GM11168 (cell line): ENCODE measurements around the gene SLC22A15.
"Not testable (repeated sequence)": the region's sequence is repeated elsewhere in the genome, so short reads cannot be mapped to it uniquely, and the experiment has no call there.

ENCODE experiments used
- in situ Hi-C: fragments of 300-500 bp; cut with MboI; formaldehyde crosslinking; loops from one replicate; pipeline ENCODE4 v1.12.0; 2022; ENCODE audit warnings: low sequenced_read_pairs; ENCODE audit not compliant: unreplicated experiment

Gene SLC22A15

GRCh38 chr1:115980998-115981993, 5.0 kb downstream of the SLC22A15 start:
- in situ Hi-C loops = loop anchor here (10.0 kb wide), 1 partner anchor 176 kb away; no protein-coding TSS in a partner anchor

- in situ Hi-C loops = loop anchor here (10.0 kb wide), 1 partner anchor 178 kb away; no protein-coding TSS in a partner anchor
These were observed 6.1 kb downstream of the SLC22A15 start for GRCh38 chr1:115982400-115982799.

DNA sequence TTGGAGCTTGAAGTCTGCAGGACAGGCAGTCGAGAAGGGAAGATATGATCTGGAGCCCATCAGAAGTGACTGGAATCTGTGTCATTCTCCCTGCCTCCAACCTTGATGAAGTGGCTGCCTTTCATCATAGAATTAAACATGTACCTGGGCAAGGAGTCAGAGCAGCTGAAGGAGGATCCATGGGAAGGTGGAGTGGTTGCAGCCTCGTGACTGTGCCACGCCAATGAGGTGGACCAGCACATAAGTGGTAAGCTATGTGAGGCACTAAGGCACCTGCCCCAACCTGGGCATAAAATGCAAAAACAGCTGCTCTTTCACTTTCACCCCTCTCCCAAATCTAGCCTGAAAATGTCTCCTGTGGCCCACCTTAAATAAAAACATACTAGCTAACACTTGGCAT, 7.3 kb downstream of the SLC22A15 start:
- in situ Hi-C loops = loop anchor here (10.0 kb wide), 1 partner anchor 179 kb away; no protein-coding TSS in a partner anchor

- in situ Hi-C loops = loop anchor here (10.0 kb wide), 1 partner anchor 183 kb away; no protein-coding TSS in a partner anchor
These were observed 11.3 kb downstream of the SLC22A15 start for GRCh38 chr1:115987623-115988022.

- in situ Hi-C loops = loop anchor here (10.0 kb wide), 1 partner anchor 184 kb away; no protein-coding TSS in a partner anchor
These were observed 12.6 kb downstream of the SLC22A15 start for GRCh38 chr1:115988953-115989352.

DNA sequence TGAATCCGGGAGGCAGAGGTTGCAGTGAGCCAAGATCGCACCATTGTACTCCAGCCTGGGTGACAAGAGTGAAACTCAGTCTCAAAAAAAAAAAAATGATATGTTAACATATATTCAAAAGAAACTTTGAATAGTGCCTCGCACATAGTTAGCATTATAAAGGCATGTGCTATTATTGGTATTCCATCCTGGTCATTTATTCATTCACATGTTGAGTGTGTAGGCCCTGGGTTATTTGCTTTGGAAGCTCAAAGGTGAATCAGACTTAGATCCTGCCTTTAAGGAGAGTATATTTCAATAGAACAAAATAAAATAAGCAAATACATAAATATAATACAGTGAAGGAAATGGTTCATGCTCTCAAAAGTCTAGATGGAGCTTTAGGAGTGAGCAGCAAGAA, 13.4 kb downstream of the SLC22A15 start:
- in situ Hi-C loops = loop anchor here (10.0 kb wide), 1 partner anchor 185 kb away; no protein-coding TSS in a partner anchor

- in situ Hi-C loops = no loop called here
These were observed 15.6 kb downstream of the SLC22A15 start for GRCh38 chr1:115991909-115992308.

DNA sequence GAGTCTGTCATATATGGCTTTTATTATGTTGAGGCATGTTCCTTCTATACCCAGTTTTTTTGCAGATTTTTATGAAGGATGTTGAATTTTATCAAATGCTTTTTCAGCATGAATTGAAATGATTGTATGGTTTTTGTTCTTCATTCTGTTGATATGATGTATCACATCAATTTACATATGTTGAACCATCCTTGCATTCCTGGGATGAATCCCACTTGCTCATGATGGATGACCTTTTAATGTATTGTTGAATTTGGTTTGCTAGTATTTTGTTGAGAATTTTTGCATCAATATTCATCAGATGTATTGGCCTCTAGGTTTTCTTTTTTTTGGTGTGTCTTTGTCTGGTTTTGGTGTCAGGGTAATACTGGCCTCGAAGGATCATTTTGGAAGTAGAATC, 21.6 kb downstream of the SLC22A15 start:
- in situ Hi-C loops = not testable (repeated sequence)

GRCh38 chr1:116001739-116002487, 25.6 kb downstream of the SLC22A15 start:
- in situ Hi-C loops = no loop called here

GRCh38 chr1:116002781-116003420, 26.6 kb downstream of the SLC22A15 start:
- in situ Hi-C loops = no loop called here

GRCh38 chr1:116003823-116004222, 27.5 kb downstream of the SLC22A15 start:
- in situ Hi-C loops = no loop called here

- in situ Hi-C loops = no loop called here
These were observed 30.2 kb downstream of the SLC22A15 start for GRCh38 chr1:116006486-116006964.

GRCh38 chr1:116008656-116009390, 32.5 kb downstream of the SLC22A15 start:
- in situ Hi-C loops = no loop called here

DNA sequence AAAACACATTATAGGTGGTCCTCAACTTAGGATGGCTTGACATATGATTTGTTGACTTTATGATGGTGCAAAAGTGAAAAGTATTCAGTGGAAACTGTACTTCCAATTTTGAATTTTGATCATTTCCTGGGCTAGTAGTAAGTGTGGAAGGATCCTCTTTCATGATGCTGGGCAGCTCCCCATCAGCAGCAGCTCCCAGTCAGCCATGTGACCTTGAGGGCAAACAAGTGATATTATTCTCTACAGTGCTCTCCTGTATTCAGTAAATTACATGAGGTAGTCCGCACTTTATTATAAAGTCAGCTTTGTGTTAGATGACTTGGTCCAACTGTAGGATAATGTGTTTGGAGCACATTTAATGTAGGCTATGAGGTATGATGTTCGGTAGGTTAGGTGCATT, 36.4 kb downstream of the SLC22A15 start:
- in situ Hi-C loops = no loop called here

- in situ Hi-C loops = no loop called here
These were observed 39.4 kb downstream of the SLC22A15 start for GRCh38 chr1:116015679-116016078.

DNA sequence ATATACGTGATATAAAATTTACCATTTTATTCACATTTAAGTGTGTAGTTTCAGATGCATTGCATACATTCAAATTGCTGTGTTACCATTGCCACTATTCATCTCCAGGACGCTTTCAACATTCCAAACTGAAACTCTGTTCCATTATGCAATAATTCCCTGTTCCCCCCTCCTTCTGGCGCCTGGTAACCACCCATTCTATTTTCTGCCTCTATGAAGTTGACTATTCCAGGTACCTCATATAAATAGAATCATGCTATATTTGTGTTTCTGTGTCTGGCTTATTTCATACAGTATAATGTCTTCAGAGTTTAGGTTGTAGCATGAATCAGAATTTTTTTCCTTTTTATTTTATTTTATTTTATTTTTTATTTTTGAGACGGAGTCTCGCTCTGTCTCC, 41.7 kb downstream of the SLC22A15 start:
- in situ Hi-C loops = no loop called here

DNA sequence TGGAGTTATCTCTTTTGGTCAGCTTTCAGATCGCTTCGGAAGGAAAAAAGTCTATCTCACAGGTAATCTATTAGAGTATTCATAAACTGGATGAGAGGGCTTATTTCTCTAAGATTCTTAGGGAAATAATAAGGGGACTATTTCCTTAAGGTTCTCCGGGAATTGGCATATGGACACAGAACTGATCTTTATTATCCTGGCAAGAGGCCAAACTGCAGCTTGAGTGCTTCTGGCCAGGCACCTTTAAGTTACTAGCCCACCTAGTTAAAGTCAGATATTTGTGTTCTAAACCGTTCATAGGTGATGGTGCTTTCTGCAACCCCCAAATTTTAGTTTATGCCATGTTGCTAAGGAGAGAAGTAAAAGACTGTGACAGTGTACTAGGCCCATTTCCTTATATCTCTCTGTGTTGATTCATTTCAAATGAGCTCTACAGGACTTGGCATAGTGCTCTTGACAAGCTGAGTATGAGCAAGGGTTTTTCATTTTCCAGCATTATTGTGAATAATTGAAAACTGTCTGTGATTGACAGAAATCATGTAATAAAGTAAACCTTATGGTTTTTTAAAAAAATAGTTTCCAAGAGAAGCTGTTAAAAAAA, 43.4 kb downstream of the SLC22A15 start:
- in situ Hi-C loops = no loop called here

DNA sequence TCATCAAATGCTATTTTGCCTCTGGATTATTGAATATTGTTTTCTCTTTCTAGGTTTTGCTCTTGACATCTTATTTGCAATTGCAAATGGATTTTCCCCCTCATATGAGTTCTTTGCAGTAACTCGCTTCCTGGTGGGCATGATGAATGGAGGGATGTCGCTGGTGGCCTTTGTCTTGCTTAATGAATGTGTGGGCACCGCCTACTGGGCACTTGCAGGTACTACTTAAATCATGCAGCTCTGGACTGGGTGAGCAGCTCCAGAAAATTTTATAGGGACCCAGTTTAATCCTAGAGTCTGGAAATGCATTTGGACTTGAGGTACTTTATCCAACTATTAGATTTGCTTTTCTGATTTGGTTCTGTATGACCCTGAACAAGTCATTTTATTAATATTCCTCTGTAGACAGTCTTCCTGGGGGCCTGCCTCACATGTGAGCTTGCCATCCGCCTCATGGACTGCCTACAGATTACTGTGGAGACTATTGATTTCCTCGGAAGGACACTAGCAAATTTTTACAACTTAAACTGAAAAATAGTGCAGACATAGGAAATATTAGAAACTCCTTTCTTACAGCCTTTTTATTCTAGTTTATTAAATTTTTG, 44.5 kb downstream of the SLC22A15 start:
- in situ Hi-C loops = no loop called here

GRCh38 chr1:116024626-116025025, 48.3 kb downstream of the SLC22A15 start:
- in situ Hi-C loops = no loop called here
